Spleen (tissue), 11 donors: Measurements from ENCODE around the gene TEDC2. TPM values are rescaled to one million over a fixed set of nuclear protein-coding genes. Genes with fewer than 3 reads are reported as not detected.

Experiments used
- DNase-seq: peaks from one replicate; pipeline ENCODE4 v3.0.0-alpha.2; 2020
- H3K27ac ChIP-seq, 8 donors: fragments of 200-600 bp; sonication (generic) in 7 of 8; 1 replicate in 4 of 8; 2 replicates in 4 of 8; pipeline versions ENCODE4 v1.5.0 to v1.8.0; 2016 to 2021; ENCODE audit warnings: inconsistent platforms in 4 of 8, mild to moderate bottlenecking in 4 of 8, moderate library complexity in 1 of 8
- H3K27me3 ChIP-seq, 7 donors: fragments of 200-600 bp; sonication (generic) in 6 of 7; replicated peaks in 1 of 7; 1 replicate in 4 of 7; 2 replicates in 3 of 7; pipeline versions ENCODE4 v1.5.0 to v1.8.0; 2016 to 2021; ENCODE audit warnings: inconsistent platforms in 3 of 7, mild to moderate bottlenecking in 1 of 7
- H3K36me3 ChIP-seq, 6 donors: fragments of 200-600 bp; sonication (generic) in 5 of 6; 1 replicate in 4 of 6; 2 replicates in 2 of 6; pipeline versions ENCODE4 v1.5.0 to v1.8.0; 2016 to 2021; ENCODE audit warnings: inconsistent platforms in 2 of 6
- H3K4me1 ChIP-seq, 6 donors: fragments of 200-600 bp; sonication (generic) in 5 of 6; 1 replicate in 3 of 6; 2 replicates in 3 of 6; pipeline versions ENCODE4 v1.5.0 to v1.8.0; 2016 to 2021; ENCODE audit warnings: inconsistent platforms in 3 of 6
- H3K4me3 ChIP-seq, 8 donors: fragments of 200-600 bp; sonication (generic) in 7 of 8; 1 replicate in 4 of 8; 2 replicates in 4 of 8; pipeline versions ENCODE4 v1.5.0 to v1.8.0; 2016 to 2021; ENCODE audit warnings: inconsistent platforms in 4 of 8, mild to moderate bottlenecking in 4 of 8, moderate library complexity in 2 of 8
- H3K9me3 ChIP-seq, 8 donors: fragments of 200-600 bp; sonication (generic) in 7 of 8; 1 replicate in 4 of 8; 2 replicates in 4 of 8; pipeline versions ENCODE4 v1.5.0 to v1.8.0; 2016 to 2021; ENCODE audit warnings: inconsistent platforms in 4 of 8
- POLR2A ChIP-seq, 3 donors: fragments of 450-650 bp; IDR thresholded peaks; one replicate each; pipeline ENCODE4 v1.5.1; 2017; ENCODE audit warnings: antibody characterized with exemption in 3 of 3, mild to moderate bottlenecking in 1 of 3
- POLR2AphosphoS5 ChIP-seq, 3 donors: sonication (generic); formaldehyde crosslinking; IDR thresholded peaks; one replicate each; pipeline ENCODE4 v1.5.1; 2017; ENCODE audit warnings: antibody characterized with exemption in 3 of 3
- WGBS, 5 donors: extraction: QIAGEN DNeasy Blood & Tissue Kit in 3 of 5; methylation state at CpG; one replicate each; pipeline versions ENCODE4 v1.1.5 to v1.1.7; 2013 to 2018; 5-methylcytosine and 5-hydroxymethylcytosine counted together
- intact Hi-C: fragments of 100-400 bp; cut with DNase I; formaldehyde crosslinking; loops from one replicate; pipeline ENCODE4 v1.15.0; 2023; ENCODE audit warnings: low total_unique reads
- polyA plus RNA-seq, 3 donors: library from polyadenylated mRNA; stranded (reverse); fragments of 200-250 nt; gene quantifications; one replicate each; pipeline ENCODE4 v1.2.1, GENCODE V29; 2013
- total RNA-seq, 7 donors: library from RNA; depleted of rRNA in 3 of 7; stranded (reverse); fragments of >200 nt in 3 of 7; fragmentation: NEBNext Ultra II Directional in 4 of 7; extraction: Animal tissue kit (Norgen Biotek cat#: 25700) in 4 of 7; gene quantifications; one replicate each; pipeline versions ENCODE4 v1.1.0 to v1.2.1, GENCODE V29; 2016 to 2021
- TF ChIP-seq, protein P1 (sequence below), 11 experiments: fragments of 200-600 bp in 7 of 11; fragments of 450-650 bp in 4 of 11; sonication (generic) in 4 of 11; IDR thresholded peaks in 8 of 11; conservative IDR thresholded peaks in 3 of 11; 1 replicate in 7 of 11; 2 replicates in 4 of 11; pipeline versions ENCODE4 v1.4.0 to v1.8.0; 2016 to 2021; ENCODE audit warnings: antibody characterized with exemption in 11 of 11, inconsistent platforms in 4 of 11, mild to moderate bottlenecking in 1 of 11
- donor health status: healthy with polysubstance abuse.
- donor health status: DM: no; HTN: no; CAD: no; lungs with moderate emphysema.
- donor health status: DM: no; HTN: no; CAD: no.
- donor health status: Bipolar disorder and iron deficiency.
- donor health status: healthy.
- donor health status: DM: no; HTN: no; CAD: no.
- donor health status: DM: yes; HTN: yes; CAD: no.

Gene TEDC2
- total and polyA plus RNA-seq, 10 donors: 0.73 to 2.7 (median 1.6) TPM

DNA sequence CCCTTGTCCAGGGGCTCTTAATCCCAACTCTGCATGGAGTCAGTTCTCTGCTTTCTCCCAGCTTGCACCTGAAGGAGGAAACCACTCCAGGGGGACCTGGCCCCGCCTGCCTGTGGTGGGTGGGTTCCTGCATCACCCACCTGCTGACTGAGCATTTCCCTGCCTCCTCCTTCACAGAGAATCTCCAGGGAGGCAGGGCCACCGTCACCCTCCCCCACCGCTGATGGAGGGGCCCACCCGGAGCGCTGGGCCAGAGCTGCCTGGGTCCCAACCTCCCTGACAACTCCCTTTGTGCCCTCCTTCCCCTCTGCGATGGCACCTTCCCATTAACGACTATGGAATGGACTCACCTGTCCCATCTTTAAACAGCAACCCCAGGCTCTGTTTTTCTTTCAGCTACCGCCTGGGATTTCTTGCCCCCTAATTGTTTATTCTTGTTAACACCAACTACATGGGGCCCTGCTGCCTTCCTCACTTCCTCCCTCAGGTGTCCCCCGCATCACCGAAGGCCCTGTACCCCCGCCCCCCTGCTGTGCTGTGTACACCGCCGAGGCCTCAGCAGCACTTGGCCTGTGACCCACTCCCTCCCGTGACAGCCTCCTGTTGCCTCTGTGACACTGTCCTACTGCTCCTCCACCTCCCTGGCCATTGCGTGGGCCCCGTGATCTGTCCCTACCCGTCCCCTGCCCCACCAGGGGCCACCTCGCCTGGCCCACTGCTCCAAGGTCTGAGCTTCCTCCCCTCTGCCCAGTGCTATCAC is 842 bp upstream of the TEDC2 start:
- Histone ChIP-seq H3K27me3 (no peaks in the 10 kb centered on the region), H3K36me3 (peaks cover 0 to 38% (median 8%) of the 10 kb centered on the region in 6 donors), H3K4me3 (peak overlapping the region; percentile 18 to 77 (median 64)), H3K27ac (peak overlapping the region in 5 of 8 donors; percentile 5 to 62 (median 39)), H3K4me1 (peaks cover 0 to 26% (median 18%) of the 10 kb centered on the region in 6 donors), H3K9me3 (no peaks in the 10 kb centered on the region)
- TF ChIP-seq, protein P1, sequence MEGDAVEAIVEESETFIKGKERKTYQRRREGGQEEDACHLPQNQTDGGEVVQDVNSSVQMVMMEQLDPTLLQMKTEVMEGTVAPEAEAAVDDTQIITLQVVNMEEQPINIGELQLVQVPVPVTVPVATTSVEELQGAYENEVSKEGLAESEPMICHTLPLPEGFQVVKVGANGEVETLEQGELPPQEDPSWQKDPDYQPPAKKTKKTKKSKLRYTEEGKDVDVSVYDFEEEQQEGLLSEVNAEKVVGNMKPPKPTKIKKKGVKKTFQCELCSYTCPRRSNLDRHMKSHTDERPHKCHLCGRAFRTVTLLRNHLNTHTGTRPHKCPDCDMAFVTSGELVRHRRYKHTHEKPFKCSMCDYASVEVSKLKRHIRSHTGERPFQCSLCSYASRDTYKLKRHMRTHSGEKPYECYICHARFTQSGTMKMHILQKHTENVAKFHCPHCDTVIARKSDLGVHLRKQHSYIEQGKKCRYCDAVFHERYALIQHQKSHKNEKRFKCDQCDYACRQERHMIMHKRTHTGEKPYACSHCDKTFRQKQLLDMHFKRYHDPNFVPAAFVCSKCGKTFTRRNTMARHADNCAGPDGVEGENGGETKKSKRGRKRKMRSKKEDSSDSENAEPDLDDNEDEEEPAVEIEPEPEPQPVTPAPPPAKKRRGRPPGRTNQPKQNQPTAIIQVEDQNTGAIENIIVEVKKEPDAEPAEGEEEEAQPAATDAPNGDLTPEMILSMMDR (IDR thresholded peaks at IDR 0.05 in 8 of 11, conservative IDR thresholded peaks at IDR 0.05 in 3 of 11): no peak
- TF ChIP-seq POLR2AphosphoS5 (IDR thresholded peaks at IDR 0.05) (no peak), POLR2A (IDR thresholded peaks at IDR 0.05) (no peak)
- 32 to 51% (median 40%) methylated on average over 18 of the region's 18 CpGs for whole genome bisulfite sequencing, 5 donors
- peak; percentile 79 for DNase-seq
- intact Hi-C loops: no loop called here

DNA sequence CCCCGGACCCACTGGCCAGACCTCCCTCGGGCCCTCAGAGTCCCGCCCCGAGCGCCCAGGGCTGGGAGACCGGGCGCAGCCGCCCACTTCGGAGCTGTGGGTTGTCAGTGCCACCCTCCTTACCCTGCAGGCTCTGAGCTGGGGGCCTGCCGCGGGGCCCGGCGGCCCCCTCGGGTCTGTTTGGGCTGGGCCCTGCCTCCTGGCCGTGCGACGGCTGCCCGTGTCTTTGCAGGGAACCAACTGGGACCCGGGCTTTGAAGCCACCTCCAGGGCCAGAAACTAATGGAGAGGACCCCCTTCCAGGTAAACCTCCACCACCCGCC is 443 bp downstream of the TEDC2 start:
- intact Hi-C loops: no loop called here
- Histone ChIP-seq H3K27me3 (peaks cover 0 to 3% (median 0%) of the 10 kb centered on the region in 7 donors), H3K4me1 (peaks cover 0 to 26% (median 18%) of the 10 kb centered on the region in 6 donors), H3K27ac (peak overlapping the region in 2 of 8 donors; percentile 58 to 62), H3K36me3 (peaks cover 0 to 25% (median 6%) of the 10 kb centered on the region in 6 donors), H3K4me3 (peak overlapping the region; percentile 18 to 77 (median 64)), H3K9me3 (no peaks in the 10 kb centered on the region)
- no peak for DNase-seq
- 4 to 7% (median 6%) methylated on average over 5 to 20 of the region's 20 CpGs for WGBS, 5 donors
- TF ChIP-seq POLR2AphosphoS5 (IDR thresholded peaks at IDR 0.05) (no peak), POLR2A (IDR thresholded peaks at IDR 0.05) (no peak)
- TF ChIP-seq, protein P1 (IDR thresholded peaks at IDR 0.05 in 8 of 11, conservative IDR thresholded peaks at IDR 0.05 in 3 of 11): no peak

DNA sequence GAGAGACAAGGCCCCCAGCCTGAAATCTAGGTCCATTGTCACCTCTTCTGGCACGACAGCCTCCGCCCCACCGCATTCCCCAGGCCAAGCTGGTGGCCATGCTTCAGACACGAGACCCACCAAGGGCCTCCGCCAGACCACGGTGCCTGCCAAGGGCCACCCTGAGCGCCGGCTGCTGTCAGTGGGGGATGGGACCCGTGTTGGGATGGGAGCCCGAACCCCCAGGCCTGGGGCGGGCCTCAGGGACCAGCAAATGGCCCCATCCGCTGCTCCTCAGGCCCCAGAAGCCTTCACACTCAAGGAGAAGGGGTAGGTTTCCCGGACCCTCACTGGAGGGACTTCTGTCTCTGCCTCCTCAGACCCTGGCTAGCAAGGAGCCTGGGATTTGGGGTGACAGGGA is 1.0 kb downstream of the TEDC2 start:
- Histone ChIP-seq H3K9me3 (no peaks in the 10 kb centered on the region), H3K27ac (no peak overlapping the region), H3K4me1 (peaks cover 0 to 26% (median 18%) of the 10 kb centered on the region in 6 donors), H3K4me3 (peak overlapping the region in 2 of 8 donors; percentile 67 to 77), H3K36me3 (peaks cover 0 to 20% (median 6%) of the 10 kb centered on the region in 6 donors), H3K27me3 (peaks cover 0 to 3% (median 0%) of the 10 kb centered on the region in 7 donors)
- TF ChIP-seq POLR2A (IDR thresholded peaks at IDR 0.05) (no peak), POLR2AphosphoS5 (IDR thresholded peaks at IDR 0.05) (no peak)
- TF ChIP-seq, protein P1 (IDR thresholded peaks at IDR 0.05 in 8 of 11, conservative IDR thresholded peaks at IDR 0.05 in 3 of 11): no peak
- intact Hi-C loops: no loop called here
- WGBS, 5 donors: 77 to 91% (median 86%) methylated on average over 5 to 13 of the region's 13 CpGs
- no peak for DNase-seq
